GM19099 (cell line): Measurements from ENCODE around the gene PTPN6.
A peak's percentile ranks its signal among the peaks of the same experiment; 100 is the strongest.

Experiments
- POLR2A ChIP-seq: IDR thresholded peaks from 3 replicates; pipeline ENCODE4 v1.6.1; 2011; ENCODE audit warnings: low read depth; ENCODE audit not compliant: insufficient read length; ENCODE audit errors: extremely low read depth

Gene PTPN6

GRCh38 chr12:6932766-6933165 lies 18.4 kb upstream of the PTPN6 start:
- no peak for TF ChIP-seq POLR2A

- no peak for TF ChIP-seq POLR2A
Measured at GRCh38 chr12:6934110-6934509, 17.0 kb upstream of the PTPN6 start.

- no peak for TF ChIP-seq POLR2A
Measured at GRCh38 chr12:6935371-6936193, 15.6 kb upstream of the PTPN6 start.

- no peak for TF ChIP-seq POLR2A
Measured at GRCh38 chr12:6936194-6936635, 14.9 kb upstream of the PTPN6 start.

GRCh38 chr12:6936636-6937480 lies 14.3 kb upstream of the PTPN6 start:
- no peak for TF ChIP-seq POLR2A

GRCh38 chr12:6937481-6938352 lies 13.4 kb upstream of the PTPN6 start:
- TF ChIP-seq POLR2A, result peak; percentile 87

- TF ChIP-seq POLR2A, result no peak
Measured at GRCh38 chr12:6938353-6939190, 12.6 kb upstream of the PTPN6 start.

GRCh38 chr12:6939191-6939540 lies 12.0 kb upstream of the PTPN6 start:
- no peak for TF ChIP-seq POLR2A

- no peak for TF ChIP-seq POLR2A
Measured at GRCh38 chr12:6941267-6941666, 9.9 kb upstream of the PTPN6 start.

- TF ChIP-seq POLR2A, result no peak
Measured at GRCh38 chr12:6941782-6942181, 9.4 kb upstream of the PTPN6 start.

GRCh38 chr12:6942331-6942665 lies 8.9 kb upstream of the PTPN6 start:
- TF ChIP-seq POLR2A, result no peak

- TF ChIP-seq POLR2A, result no peak
Measured at GRCh38 chr12:6943389-6943721, 7.8 kb upstream of the PTPN6 start.

GRCh38 chr12:6943722-6944380 lies 7.3 kb upstream of the PTPN6 start, which contains the start of the genes C12orf57 and RNU7-1:
Gene C12orf57, plus strand, starts transcription at chr12:6944022. Its CDS starts 100 bp downstream, at chr12:6944122.
Gene RNU7-1, plus strand, starts transcription at chr12:6943816.
- TF ChIP-seq POLR2A, result peak; percentile 99

- TF ChIP-seq POLR2A, result no peak
Measured at GRCh38 chr12:6944381-6945186, 6.6 kb upstream of the PTPN6 start.

- no peak for TF ChIP-seq POLR2A
Measured at GRCh38 chr12:6945613-6946012, 5.5 kb upstream of the PTPN6 start.
